ENCODE measurements around the gene POLRMT.
"Not testable (repeated sequence)": the region's sequence is repeated elsewhere in the genome, so short reads cannot be mapped to it uniquely, and the experiment has no call there.

Gene POLRMT

DNA sequence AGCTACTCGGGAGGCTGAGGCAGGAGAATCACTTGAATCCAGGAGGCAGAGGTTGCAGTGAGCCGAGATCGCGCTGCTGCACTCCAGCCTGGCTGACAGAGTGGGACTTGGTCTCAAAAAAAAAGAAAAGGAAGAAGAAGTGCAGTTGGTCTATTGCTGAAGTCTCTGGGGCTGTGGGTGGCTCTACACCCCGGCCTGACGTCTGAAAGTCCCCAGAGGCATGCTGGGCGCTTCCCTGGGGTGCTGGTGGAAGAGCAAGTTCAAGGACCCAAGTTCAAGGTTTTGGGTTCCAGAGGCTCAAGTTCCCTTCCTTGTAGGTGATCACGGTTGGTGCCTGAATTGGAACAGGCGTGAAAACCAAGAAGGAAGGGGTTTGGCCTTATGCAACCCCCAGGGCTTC, 39.8 kb downstream of the POLRMT start:
- no peak for DNase-seq (ENCODE audit: low read depth in 2 of 2)

DNA sequence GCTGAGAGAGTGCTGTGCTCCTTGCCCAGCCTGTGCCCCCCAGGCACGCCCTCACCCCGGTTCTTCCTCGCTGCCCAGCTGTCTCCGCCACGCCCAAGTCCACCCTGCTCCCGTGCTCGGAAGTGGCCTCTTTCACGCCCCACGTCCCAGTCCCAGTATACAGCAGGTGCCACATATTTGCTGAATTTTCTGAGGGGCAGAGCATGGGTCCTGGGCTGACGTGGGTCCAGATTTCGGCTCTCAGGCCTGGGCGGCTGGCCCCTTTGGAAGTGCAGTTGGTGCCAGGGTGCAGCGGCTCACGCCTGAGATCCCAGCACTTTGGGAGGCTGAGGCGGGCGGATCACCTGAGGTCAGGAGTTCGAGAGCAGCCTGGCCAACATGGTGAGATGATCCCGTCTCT, 40.3 kb downstream of the POLRMT start:
- no peak for DNase-seq (ENCODE audit: low read depth in 2 of 2)

DNA sequence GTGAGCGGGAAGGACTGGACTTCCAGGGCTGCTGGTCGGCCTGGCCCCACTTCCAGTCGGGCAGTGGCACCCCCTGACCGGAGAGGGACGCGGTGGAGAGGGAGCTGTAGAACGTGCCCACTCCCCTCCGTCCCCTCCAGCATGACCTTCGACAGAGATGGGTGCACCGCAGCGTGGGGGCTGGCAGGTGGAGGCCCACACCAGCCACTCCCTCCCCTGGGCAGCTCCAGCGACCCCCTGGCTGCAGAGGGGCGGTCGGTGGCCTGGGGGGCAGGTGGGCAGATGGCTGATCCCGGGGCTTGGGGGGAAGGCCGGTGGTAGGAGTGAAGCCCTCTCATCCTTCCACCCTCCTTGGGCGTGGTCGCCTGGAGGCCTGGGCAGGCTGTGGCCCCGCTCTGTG, 41.2 kb downstream of the POLRMT start:
- DNase-seq (ENCODE audit: low read depth in 2 of 2) = no peak

DNA sequence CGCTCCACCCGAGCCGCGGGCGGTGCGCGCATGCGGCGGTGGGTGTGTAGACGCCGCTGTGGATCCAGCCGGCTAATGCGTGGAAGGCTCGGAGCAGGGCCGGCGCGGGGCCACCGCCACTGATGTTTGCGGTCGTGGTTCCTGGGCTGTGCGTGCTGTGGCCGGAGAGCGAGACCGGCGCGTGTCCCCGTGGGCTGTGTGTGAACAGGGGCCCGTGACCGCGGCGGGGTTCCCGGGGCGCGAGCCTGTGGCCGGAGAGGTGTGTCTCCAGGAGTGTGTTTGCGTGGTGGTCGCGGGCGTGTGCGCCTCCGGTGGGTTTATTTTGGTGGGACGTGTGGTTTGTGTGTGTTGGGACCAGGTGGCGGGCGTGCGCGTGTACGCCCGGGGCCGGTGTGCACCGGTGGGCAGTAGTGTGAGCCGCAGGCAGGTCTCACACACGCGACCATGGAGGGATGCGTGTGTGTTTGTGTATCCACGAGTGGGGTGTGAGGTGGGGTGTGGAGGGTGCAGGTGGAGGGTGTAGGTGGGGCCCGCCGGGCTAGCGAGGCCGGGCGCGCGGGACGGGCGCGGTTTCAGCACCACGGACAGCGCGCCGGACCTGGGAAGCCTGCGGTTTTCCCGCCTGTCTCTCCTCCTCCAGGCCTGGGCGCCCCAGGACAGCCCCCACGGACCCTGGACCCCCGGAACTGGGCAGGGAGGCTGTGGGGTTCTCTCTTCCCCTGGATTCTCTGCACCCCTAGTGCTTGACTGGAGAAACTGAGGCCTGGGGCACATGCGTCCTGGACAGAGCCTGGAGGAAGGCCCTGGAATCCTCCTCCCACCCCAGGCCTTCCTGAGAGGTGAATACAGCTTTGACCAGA, 42.0 kb downstream of the POLRMT start:
- DNase-seq (ENCODE audit: low read depth in 2 of 2) = no peak

DNA sequence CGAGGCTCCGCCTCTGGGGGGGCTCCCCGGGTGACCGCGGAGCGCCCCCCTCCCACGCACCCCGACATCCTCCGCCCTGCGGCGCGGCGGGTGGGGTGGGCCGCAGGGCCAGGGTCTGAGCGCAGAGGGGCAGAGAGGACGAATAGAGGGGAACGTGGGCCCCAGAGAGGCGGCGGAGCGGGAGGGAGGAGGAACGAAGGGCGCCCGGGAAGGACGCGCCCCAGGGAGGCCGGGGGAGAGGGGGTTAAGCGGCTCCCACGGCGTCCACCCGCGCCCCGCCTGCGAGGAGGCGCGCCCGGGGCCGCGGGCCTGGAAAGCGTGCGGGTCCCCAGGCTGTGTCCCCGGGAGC, 42.6 kb downstream of the POLRMT start:
- DNase-seq (ENCODE audit: low read depth in 2 of 2) = no peak

DNA sequence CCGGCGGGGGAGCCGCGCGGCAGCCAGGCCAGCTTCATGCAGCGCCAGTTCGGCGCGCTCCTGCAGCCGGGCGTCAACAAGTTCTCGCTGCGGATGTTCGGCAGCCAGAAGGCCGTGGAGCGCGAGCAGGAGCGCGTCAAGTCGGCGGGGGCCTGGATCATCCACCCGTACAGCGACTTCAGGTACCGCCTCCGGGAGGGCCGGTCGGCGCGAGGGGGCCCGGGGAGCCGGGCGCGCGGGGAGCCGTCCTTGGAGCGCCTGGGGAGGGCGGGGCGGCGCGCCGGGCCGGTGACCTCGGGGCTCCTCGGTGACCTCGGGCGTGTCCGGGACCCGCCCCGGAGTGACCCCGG, 43.0 kb downstream of the POLRMT start:
- DNase-seq (ENCODE audit: low read depth in 2 of 2) = no peak

DNA sequence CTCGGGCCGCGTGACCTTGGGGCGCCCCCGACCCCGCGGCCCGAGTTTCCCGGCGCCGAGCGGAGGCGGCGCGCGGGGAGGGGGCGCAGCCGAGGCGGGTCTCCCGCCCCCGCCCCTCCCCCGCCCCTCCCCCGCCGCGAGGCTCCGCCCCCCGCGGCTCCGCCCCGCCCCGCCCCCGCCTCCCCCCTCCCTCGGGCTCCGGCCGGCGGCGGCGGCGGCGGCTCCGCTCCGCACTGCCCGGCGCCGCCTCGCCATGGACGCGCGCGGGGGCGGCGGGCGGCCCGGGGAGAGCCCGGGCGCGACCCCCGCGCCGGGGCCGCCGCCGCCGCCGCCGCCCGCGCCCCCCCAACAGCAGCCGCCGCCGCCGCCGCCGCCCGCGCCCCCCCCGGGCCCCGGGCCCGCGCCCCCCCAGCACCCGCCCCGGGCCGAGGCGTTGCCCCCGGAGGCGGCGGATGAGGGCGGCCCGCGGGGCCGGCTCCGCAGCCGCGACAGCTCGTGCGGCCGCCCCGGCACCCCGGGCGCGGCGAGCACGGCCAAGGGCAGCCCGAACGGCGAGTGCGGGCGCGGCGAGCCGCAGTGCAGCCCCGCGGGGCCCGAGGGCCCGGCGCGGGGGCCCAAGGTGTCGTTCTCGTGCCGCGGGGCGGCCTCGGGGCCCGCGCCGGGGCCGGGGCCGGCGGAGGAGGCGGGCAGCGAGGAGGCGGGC, 43.5 kb downstream of the POLRMT start, which contains the start of gene HCN2:
Gene HCN2 (plus strand): TSS at position 189 of the 703 bp plus-strand sequence. CDS start 65 bp downstream, at position 254.
- DNase-seq (ENCODE audit: low read depth in 2 of 2) = no peak

DNA sequence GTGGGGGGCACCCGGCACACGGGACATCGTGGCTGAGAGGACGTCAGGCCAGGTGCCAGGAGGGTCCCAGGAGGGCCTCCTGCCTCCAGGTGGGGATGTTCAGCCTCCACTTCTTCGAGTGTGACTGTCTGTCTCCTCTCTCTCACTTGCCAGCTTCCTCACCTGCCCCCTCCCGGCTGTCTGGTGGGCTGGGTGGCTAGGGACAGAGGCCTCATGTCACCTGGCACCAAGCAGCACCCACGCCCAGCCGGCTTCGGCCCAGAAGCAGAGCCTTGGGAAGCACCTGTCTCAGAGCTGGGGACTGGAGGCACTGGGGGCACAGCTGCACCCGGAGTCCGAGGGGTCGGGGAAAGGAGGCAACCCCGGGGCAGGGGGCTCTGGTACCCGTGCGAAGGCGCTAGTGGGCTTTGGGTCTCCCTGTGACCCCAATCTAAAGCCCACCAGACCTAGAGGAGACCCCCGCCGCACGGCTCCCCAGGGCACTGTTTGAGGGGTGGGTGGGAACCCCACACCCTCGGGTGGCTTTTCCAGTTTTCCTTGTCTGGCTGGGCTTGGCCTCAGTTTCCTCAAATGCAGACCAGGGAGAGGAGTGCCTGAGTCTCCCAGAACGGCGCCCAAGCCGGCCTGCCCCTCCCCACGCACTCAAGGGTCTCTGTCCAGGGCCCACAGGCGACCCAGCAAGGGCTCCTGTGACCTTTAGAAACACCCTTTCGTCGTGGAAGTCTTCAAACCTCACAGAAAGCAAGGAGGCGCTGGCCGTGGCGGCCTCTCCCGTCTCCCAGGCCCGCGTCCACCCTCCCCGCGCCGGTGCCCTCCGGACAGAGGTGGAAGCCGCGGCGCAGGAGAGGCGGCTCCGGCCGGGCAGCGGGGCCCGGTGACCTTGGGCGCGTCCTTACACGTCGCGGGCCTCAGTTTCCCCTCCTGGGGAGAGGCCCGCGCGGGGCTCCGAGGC, 44.3 kb downstream of the POLRMT start:
- DNase-seq (ENCODE audit: low read depth in 2 of 2) = no peak

DNA sequence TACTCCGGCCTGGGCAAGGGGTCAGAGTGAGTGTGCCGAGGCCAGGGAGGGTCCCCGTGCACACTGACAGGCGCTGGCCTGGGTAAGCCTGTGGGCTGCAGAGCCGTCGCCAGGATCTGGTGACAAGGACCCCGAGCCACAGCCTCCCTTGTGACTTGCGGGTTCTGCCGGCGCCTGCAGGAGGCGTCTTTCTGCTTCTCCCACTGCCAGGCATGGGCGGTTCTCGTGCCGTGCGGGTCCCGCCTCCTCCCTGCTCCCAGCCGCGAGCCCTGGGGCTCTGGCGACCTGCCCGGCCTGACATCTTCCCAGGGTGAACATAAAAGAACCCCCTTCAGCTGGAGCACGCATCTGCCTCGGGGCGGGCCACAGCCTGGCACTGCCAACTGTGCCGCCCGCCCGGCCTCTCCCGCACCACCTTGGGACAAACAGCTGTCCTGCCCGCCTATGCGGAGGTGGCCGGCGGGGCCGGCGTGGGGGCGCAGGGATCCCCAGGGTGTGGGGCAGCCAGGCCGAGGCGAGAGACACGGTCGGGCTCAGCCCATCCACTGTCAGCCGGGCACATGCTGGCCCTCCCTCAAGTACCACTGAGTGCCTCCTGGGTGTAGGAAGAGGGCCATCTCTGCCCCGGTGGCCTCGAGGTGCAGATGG, 45.1 kb downstream of the POLRMT start:
- DNase-seq (ENCODE audit: low read depth in 2 of 2) = no peak

DNA sequence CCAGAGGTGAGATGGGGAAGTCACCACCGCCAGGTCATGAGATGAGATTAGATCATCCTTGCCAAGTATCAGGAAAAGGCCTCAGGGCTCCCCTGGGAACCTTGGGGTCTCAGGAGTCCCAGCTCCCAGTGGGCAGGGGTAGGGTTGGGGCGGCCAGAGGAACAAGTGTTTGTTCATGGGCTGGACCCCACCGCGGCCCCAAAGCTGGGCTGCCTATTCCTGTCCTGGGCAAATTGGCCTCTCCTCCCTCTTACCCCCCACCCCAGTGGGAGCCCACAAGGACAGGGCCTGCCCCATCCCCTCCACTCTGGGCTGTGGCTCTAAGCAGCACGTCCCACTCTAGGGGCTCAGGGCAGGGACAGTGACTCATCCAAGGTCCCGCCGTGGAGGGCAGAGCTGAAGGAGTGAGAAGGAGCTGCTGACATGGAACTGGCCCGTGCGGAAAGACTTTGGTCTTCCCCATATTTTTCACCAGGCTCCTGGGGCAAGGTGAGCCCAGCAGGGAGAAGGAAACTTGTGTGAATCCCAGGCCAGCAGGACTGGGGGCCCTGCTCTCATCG, 47.7 kb downstream of the POLRMT start:
- no peak for DNase-seq (ENCODE audit: low read depth in 2 of 2)

DNA sequence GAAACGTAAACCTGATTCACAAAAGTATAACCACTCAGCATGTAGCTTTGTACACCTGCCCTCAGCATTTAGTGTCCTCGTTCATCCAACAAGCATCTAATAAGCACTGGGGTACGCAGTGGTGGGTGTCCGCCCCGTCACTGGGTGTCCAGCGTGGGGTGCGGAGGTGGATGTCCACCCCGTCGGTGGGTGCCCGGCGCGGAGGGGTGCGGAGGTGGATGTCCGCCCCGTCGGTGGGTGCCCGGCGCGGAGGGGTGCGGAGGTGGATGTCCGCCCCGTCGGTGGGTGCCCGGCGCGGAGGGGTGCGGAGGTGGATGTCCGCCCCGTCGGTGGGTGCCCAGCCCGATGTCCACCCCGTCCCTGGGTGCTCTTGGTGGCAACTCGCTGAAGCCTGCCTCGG, 48.2 kb downstream of the POLRMT start:
- not testable (repeated sequence) for DNase-seq (ENCODE audit: low read depth in 2 of 2)

DNA sequence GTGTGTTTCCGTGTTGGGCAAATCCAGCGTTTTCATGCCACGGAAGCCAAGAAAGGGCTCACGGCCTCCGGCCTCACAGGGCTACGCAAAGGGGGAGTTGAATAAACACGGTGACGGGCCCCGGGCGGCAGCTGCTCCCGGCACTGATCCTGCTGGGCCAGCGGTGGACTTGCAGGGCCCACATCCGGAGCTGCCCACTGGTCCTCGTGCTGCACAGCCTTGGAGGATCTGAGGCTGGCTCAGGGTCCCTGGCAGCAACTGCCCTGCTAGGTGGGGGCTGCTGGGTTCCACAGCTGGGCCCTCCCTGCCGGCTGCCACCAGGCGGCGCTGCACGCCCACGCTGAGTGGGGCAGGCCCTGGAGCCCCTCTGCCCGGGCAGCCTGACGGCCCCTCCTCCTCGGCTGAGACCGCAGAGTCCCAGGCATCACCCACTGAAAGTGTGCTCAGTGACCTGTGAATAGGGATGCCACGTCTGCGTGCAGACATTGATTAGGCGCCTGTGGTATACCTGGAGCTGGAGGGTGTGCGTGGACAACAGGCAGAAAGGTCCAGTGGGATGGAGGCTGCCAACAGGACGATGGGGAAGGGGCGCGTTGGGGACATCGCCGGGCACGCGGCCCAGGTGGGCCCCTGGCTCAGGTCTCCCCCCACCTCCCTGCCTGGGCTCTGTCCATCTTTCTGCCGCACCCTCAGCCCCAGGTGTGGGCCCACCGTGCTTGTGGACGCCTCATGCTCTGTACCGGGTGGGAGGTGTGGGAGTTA, 48.9 kb downstream of the POLRMT start:
- peak in 1 of 2 donors; percentile 40 for DNase-seq (ENCODE audit: low read depth in 2 of 2)

DNA sequence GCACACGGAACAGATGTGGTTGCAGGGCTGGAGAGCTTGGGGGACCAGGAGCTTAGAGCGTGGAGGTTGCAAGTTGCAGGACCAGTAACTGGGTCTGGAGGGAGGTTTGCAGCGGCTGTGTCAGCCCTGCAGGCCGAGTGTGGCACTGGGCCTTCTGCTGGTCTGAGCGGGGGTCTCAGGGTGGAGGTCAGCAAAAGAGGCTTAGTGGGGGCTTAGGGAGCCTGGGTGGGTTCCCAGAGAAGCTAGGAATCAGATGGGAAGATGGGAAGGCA, 49.4 kb downstream of the POLRMT start:
- DNase-seq (ENCODE audit: low read depth in 2 of 2) = no peak

DNA sequence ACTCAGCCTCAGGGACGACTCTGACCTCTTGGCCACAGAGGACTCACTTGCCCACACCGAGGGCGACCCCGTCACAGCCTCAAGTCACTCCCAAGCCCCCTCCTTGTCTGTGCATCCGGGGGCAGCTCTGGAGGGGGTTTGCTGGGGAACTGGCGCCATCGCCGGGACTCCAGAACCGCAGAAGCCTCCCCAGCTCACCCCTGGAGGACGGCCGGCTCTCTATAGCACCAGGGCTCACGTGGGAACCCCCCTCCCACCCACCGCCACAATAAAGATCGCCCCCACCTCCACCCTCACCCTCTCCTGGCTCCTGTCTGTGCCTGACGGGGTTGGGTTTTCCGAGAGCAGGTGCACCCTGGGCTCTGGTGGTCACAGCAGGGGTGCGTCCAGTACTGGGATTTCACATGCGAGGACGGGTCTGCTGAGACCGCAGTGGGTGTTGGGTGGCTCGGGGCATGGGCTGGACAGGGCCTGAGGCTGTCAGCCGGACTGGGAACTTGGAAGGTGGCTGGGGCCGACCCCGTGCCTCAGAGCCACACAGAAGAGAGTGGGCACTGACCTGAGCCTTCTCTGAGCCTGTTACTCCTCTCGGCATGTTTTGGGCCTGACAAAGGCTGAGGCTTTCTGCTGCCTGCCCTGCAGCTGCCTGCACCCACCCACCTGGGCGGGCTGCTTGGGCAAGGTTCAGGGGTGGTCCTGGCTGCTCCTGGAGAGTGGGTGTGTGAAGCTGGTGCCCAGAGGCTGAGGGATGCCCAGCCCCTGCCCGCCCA, 50.0 kb downstream of the POLRMT start:
- no peak for DNase-seq (ENCODE audit: low read depth in 2 of 2)

DNA sequence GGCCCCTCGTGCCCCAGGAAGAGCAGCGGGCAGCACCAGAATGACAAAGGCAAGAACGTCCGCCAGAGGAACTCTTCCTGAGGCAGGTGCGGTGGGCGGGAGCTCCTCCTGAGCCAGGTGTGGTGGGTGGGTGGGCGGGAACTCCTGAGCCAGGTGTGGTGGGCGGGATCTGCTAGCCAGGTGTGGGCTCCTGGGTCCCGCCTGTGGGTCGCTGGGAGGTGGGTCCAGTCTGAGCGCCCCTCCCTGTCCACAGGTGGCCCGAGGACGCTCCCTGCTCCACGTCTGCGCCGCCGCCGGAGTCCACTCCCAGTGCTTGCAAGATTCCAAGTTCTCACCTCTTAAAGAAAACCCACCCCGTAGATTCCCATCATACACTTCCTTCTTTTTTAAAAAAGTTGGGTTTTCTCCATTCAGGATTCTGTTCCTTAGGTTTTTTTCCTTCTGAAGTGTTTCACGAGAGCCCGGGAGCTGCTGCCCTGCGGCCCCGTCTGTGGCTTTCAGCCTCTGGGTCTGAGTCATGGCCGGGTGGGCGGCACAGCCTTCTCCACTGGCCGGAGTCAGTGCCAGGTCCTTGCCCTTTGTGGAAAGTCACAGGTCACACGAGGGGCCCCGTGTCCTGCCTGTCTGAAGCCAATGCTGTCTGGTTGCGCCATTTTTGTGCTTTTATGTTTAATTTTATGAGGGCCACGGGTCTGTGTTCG, 50.7 kb downstream of the POLRMT start:
- no peak for DNase-seq (ENCODE audit: low read depth in 2 of 2)

DNA sequence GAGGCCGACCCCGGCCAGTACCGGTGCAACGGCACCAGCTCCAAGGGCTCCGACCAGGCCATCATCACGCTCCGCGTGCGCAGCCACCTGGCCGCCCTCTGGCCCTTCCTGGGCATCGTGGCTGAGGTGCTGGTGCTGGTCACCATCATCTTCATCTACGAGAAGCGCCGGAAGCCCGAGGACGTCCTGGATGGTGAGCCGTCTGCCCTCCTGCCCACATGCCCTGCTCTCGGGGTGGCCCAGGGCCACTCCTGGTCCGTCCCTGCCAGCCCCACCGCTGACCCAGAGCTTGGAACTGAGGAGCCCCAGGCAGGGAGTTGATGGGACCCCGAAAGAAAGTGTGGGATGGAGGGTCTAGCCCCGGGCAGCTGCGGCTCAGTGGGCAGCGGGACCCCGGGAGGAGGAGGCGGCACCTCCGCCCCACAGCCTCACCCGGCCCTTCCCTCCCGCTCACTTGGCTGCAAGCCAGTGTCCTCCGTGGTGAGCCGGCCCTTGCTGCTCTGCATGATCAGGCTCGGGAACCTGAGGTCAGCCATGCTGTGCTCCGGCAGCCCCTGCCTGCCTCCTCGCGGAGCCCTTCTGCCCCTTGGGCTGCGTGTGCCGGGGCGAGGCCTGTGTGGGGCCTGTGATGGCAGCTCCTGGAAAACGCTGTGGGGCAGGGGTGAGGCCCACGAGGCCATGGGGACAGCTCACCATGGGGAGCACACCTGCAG, 51.8 kb downstream of the POLRMT start:
- DNase-seq (ENCODE audit: low read depth in 2 of 2) = no peak

DNA sequence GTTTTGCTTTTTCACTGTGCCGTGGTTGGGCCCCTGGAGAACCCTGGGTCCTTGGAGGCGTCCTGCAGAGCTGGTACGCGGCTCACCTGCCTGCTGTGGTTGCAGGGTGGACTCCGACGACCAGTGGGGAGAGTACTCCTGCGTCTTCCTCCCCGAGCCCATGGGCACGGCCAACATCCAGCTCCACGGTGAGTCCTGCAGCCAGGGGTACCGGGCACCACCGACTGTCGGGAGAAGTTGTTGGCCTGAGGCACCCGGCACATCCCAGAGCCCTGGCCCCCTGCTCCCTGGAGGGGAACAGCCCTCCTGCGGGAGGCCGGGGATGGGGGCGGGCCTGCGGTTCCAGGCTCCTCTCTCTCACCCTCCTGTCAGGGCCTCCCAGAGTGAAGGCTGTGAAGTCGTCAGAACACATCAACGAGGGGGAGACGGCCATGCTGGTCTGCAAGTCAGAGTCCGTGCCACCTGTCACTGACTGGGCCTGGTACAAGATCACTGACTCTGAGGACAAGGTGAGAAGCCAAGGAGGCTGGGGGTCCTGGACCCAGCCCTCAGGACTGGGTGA, 53.0 kb downstream of the POLRMT start:
- no peak for DNase-seq (ENCODE audit: low read depth in 2 of 2)

DNA sequence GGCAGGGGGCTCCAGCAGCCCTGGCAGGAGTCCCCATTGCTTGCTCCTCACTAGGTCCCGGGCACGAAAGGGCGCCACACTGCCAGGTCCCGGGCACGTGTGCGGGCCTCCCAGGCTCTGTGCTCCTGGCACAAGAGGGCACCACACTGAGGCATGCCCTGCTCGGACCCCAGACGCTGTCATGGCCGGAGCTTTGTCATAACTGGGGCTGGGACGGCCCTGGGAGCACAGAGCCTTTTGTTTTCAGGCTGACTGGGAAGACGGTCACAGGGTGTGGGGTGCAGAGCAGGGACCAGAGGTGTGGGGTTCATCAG, 53.5 kb downstream of the POLRMT start:
- DNase-seq (ENCODE audit: low read depth in 2 of 2) = no peak

All from activated CD8-positive, alpha-beta memory T cell treated with anti-CD3 and anti-CD28 coated beads for 4 hours (primary cell).